Nephron progenitor cell (in vitro differentiated cells): ENCODE results near the gene LRRFIP2.
"Not testable (repeated sequence)": the region's sequence is repeated elsewhere in the genome, so short reads cannot be mapped to it uniquely, and the experiment has no call there.

Experiments
- DNase-seq: peaks from one replicate; pipeline ENCODE4 v3.0.0; 2021
- H3K27ac Mint-ChIP-seq: 2 replicates; pipeline ENCODE4 v1.8.0; 2021; ENCODE audit warnings: mild to moderate bottlenecking, moderate library complexity, mixed read lengths
- H3K27me3 Mint-ChIP-seq: 2 replicates; pipeline ENCODE4 v1.8.0; 2021; ENCODE audit warnings: mild to moderate bottlenecking, low read depth, mixed read lengths; ENCODE audit not compliant: poor library complexity
- H3K36me3 Mint-ChIP-seq: 2 replicates; pipeline ENCODE4 v1.8.0; 2021; ENCODE audit warnings: low read depth, mixed read lengths
- H3K4me1 Mint-ChIP-seq: 2 replicates; pipeline ENCODE4 v1.8.0; 2021; ENCODE audit warnings: mixed read lengths
- H3K4me3 Mint-ChIP-seq: 2 replicates; pipeline ENCODE4 v1.8.0; 2021; ENCODE audit warnings: mild to moderate bottlenecking, moderate library complexity, mixed read lengths
- H3K9me3 Mint-ChIP-seq: 2 replicates; pipeline ENCODE4 v1.8.0; 2021; ENCODE audit warnings: mild to moderate bottlenecking, moderate library complexity, mixed read lengths
- CTCF ChIP-seq: fragments of 200-600 bp; sonication (generic); IDR thresholded peaks from 2 replicates; pipeline ENCODE4 v1.5.0; 2021; ENCODE audit warnings: antibody characterized with exemption

The LRRFIP2 gene

GRCh38 chr3:37125195-37126073 lies 48.9 kb downstream of the LRRFIP2 start:
- DNase-seq: no peak
- Mint-ChIP-seq H3K9me3 (no peaks in the 10 kb centered on the region), H3K27me3 (no peaks in the 10 kb centered on the region), H3K36me3 (peaks cover 37% of the 10 kb centered on the region), H3K4me3 (no peak overlapping the region), H3K4me1 (no peaks in the 10 kb centered on the region), H3K27ac (no peak overlapping the region)
- TF ChIP-seq CTCF: no peak

- DNase-seq: no peak
- no peaks in the 10 kb centered on the region for H3K9me3 Mint-ChIP-seq
- TF ChIP-seq CTCF: no peak
Measured at GRCh38 chr3:37124435-37124834, 49.9 kb downstream of the LRRFIP2 start.

GRCh38 chr3:37123292-37123691 lies 51.1 kb downstream of the LRRFIP2 start:
- Mint-ChIP-seq H3K27me3 (no peaks in the 10 kb centered on the region), H3K9me3 (no peaks in the 10 kb centered on the region), H3K4me1 (no peaks in the 10 kb centered on the region), H3K4me3 (no peak overlapping the region), H3K27ac (no peak overlapping the region), H3K36me3 (peaks cover 37% of the 10 kb centered on the region)
- DNase-seq: no peak
- no peak for TF ChIP-seq CTCF

More at GRCh38 chr3:37124435-37124834, 49.9 kb downstream of the LRRFIP2 start:
- no peak overlapping the region for H3K27ac Mint-ChIP-seq
- no peaks in the 10 kb centered on the region for H3K27me3 Mint-ChIP-seq
- H3K4me3 Mint-ChIP-seq: no peak overlapping the region
- peaks cover 37% of the 10 kb centered on the region for H3K36me3 Mint-ChIP-seq
- H3K4me1 Mint-ChIP-seq: no peaks in the 10 kb centered on the region

- DNase-seq, H3K4me3 Mint-ChIP-seq, H3K27ac Mint-ChIP-seq, H3K27me3 Mint-ChIP-seq, H3K9me3 Mint-ChIP-seq, H3K4me1 Mint-ChIP-seq: not testable (repeated sequence)
- H3K36me3 Mint-ChIP-seq: peaks cover 34% of the 10 kb centered on the region
Measured at GRCh38 chr3:37122069-37122468, 52.3 kb downstream of the LRRFIP2 start.

- DNase-seq: no peak
- no peak overlapping the region for H3K27ac Mint-ChIP-seq
- no peak overlapping the region for H3K4me3 Mint-ChIP-seq
- H3K36me3 Mint-ChIP-seq: peaks cover 36% of the 10 kb centered on the region
- H3K27me3 Mint-ChIP-seq: no peaks in the 10 kb centered on the region
- H3K4me1 Mint-ChIP-seq: no peaks in the 10 kb centered on the region
- no peaks in the 10 kb centered on the region for H3K9me3 Mint-ChIP-seq
- TF ChIP-seq CTCF: no peak
Measured at GRCh38 chr3:37118163-37118562, 56.2 kb downstream of the LRRFIP2 start.

GRCh38 chr3:37117548-37117947 lies 56.8 kb downstream of the LRRFIP2 start:
- Mint-ChIP-seq H3K27me3 (no peaks in the 10 kb centered on the region), H3K27ac (no peak overlapping the region), H3K36me3 (peaks cover 29% of the 10 kb centered on the region), H3K4me3 (no peak overlapping the region), H3K9me3 (no peaks in the 10 kb centered on the region), H3K4me1 (no peaks in the 10 kb centered on the region)
- TF ChIP-seq CTCF: no peak
- DNase-seq: no peak
